GM19395 (cell line): ENCODE data around the gene PDCD5.
"Not testable (repeated sequence)": the region's sequence is repeated elsewhere in the genome, so short reads cannot be mapped to it uniquely, and the experiment has no call there.

Experiments used
- ATAC-seq: cut with Tn5 transposase; IDR thresholded peaks from one replicate; pipeline ENCODE4 v1.9.1; 2021; ENCODE audit warnings: mild to moderate bottlenecking, moderate library complexity; ENCODE audit not compliant: unreplicated experiment

PDCD5 gene

DNA sequence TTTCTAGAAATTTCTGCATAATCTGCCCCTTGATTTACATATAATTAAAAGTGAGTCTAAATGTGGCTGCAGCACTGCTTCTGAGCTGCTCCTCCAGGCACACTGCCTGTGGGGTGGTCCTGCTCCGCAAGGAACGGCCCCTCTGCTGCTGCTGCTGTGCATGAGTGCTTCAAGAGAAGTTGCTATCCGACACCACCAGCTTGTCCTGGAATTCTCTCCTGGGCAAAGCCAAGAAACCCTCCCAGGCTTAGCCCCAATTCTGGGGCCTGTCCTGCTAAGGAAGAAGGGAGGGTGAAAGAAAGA is 7.5 kb upstream of the PDCD5 start:
- ATAC-seq: no peak

DNA sequence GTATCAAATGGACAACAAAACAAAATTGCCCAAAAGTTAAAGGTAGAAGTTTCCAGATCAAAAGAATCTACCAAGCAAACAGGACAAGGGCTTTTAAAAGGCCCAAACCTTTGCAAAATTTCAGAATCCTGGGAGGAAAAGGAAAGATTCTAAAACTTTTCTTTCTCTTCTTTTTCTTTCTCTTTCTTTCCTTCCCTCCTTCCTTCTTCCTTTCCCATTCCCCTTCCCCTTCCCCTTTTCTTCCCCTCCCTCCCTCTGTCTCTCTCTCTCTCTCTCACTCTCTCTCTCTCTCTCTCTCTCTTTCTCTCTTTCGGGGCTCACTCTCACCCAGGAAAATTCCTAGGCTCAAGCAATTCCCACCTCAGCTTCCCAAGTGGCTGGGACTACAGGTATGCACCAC is 4.2 kb upstream of the PDCD5 start:
- ATAC-seq: no peak

DNA sequence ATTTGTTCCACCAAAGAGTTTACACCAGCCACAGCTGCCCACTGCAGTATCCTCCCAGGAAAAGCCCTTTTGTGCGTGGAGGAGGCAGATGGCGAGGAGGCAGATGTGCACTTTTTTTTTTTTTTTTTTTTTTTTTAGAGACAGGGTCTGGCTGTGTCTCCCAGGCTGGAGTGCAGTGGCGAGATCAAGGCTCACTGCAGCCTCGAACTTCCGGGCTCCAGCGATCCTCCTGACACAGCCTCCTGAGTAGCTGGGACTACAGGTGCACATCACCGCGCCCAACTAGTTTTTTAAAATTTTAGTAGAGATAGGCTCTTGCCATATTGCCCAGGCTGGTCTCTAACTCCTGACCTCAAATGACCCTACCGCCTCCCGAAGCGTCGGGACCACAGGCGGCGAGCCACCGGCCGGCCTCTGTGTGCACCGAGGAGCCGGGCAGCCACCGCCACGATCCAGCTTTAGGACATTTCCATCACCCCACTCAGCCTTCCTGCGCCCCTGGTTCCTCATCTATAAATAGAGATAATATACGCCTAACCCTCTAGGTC is 563 bp upstream of the PDCD5 start:
- ATAC-seq: peak; percentile 42

DNA sequence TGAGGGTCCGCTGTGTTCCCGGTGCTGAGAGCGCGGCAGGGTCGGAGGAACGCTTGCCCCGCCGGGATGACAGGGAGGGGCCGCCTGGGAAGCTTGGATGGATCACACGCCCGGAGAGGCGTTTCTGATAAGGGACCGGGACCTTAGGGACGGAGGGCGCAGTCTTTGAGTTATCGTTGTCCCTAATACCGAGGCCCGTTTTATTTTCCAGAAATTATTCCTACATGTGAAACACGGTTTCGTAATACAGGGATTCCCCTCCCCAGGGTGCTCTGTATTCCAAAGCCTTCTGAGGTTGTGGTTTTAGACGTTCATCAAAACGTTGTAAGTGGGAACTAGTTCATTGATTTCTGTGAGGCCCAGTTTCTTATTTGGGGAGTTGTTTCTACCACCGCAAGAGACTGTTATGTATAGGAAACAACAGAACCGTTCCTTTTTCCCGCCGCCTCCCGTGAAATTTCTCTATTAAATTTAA is 752 bp downstream of the PDCD5 start:
- ATAC-seq: peak; percentile 8

DNA sequence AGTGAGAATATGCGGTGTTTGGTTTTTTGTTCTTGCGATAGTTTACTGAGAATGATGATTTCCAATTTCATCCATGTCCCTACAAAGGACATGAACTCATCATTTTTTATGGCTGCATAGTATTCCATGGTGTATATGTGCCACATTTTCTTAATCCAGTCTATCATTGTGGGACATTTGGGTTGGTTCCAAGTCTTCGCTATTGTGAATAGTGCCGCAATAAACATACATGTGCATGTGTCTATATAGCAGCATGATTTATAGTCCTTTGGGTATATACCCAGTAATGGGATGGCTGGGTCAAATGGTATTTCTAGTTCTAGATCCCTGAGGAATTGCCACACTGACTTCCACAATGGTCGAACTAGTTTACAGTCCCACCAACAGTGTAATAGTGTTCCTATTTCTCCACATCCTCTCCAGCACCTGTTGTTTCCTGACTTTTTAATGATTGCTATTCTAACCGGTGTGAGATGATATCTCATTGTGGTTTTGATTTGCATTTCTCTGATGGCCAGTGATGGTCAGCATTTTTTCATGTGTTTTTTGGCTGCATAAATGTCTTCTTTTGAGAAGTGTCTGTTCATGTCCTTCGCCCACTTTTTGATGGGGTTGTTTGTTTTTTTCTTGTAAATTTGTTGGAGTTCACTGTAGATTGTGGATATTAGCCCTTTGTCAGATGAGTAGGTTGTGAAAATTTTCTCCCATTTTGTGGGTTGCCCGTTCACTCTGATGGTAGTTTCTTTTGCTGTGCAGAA is 6.9 kb downstream of the PDCD5 start:
- ATAC-seq: not testable (repeated sequence)

DNA sequence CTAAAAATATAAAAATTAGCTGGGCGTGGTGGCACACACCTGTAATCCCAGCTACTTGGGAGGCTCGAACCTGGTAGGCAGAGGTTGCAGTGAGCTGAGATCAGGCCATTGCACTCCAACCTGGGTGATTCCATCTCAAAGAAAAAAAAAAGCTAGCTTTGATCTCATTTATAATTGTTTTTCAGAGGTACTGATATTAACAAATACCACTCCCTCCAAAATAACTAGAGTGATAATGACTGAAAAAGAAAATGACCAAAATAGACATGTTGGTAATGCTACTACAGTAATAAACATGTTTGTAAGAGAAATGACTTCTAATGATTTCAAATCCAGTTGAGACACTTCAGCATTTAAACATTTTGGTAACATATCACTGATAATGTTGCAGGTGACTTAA is 13.0 kb downstream of the PDCD5 start:
- ATAC-seq: no peak

DNA sequence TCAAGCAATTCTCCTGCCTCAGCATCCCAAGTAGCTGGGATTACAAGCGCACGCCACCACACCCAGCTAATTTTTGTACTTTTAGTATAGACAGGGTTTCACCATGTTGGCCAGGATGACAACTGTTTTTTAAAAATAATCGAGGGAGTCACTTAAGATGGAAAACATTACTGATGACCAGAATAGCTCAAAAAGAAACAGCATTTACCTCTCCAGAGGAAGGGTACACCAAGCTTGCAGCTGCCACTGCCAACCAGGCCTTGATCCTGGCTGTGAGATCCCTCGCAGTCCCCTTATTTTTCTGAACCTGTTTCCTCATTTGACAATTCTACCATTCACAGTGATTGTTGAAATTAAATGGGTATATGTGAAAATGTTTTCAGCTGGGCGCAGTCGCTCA is 14.5 kb downstream of the PDCD5 start:
- ATAC-seq: no peak

DNA sequence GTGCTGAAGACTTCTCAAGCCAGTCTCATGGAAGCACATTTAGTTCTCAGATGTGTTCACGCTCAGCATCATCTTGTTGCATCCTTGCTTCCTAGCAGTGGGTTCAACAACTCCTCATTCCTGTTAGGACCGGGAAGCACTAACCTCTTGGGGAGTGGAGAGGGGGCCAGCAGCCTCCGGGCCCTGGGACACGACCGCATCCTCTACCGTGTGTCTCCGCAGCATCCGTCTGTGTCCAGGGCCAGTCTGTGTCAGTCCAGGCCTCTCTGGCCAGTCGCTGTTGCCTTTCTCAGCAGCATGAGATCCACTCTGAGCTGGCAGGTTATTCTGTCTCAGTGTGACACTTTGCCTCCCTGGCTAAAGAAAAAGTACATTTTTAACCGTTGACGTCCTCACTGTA is 17.0 kb downstream of the PDCD5 start:
- no peak for ATAC-seq

DNA sequence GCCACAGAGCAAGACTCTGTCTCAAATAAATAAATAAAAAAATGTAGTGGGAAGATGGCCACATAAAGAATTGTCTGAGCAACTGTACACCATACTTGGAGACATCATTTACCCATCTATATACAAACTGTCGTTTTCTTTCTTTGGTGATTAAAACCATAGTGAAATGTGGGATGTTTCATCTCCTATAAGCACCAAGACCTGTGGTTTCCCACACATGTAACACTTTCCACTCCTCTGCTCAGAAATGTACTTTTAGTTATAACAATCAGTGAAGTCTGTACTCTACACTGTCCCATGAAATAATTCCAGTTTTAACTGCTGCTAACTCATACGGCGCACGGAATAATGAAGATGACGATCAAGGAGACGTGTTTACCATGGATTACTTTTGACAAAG is 18.3 kb downstream of the PDCD5 start:
- no peak for ATAC-seq

DNA sequence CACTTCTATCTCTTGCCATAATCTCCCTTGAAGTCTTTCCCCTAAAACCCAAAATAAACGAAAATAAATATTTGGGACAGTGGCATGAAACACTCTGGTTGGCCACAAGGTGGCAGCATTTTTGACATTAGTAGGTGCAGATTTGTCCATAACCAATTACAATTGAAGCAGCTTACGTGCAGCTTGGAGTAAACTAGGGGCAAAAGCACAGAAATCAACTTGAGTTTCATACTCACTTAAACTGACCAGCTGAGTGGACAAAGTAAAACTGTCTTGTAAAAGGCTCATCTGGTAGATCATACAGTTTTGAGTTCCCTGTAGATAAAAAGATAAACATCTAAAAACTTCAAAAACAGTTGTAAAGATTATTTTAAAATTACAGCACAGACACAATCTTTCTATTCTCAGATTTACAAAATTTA is 18.8 kb downstream of the PDCD5 start:
- no peak for ATAC-seq

DNA sequence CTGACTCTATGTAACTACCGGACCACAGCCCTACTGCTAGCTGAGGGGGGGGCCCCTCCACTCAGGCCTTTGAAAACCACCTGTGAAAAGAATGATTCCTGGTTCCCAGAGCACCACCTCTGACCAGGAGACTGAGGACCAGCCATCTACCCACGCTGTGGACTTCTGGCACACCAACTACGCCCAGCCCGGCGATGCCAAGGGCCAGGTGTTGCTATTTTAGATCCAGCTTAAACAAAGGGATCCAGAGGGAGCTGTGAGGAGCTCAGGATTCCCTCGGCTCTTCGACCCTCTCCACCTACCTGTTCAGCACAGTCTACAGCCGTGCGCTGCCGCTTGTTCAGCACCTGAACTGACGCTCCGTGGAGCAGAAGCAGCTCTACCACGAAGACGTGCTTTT is 23.0 kb downstream of the PDCD5 start:
- ATAC-seq: no peak

DNA sequence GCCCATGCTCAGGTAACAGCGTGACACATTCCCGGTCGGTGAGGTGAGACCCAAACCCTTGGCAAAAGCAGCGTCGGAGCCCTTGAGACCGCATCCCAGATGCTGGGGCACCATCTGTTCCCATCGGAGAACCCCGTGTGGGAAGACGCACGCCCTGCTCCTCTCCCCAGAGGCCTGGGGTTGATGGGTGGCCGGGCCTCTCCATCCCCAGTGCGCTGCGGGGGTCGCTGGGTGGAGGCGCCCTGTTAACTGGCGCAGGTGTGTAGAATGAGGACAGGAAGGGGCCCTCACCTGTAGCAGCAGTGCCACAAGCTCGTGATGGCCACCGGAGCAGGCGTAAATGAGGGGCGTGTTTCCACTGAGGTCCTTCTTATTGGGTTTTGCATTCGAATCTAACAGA is 24.6 kb downstream of the PDCD5 start:
- no peak for ATAC-seq

DNA sequence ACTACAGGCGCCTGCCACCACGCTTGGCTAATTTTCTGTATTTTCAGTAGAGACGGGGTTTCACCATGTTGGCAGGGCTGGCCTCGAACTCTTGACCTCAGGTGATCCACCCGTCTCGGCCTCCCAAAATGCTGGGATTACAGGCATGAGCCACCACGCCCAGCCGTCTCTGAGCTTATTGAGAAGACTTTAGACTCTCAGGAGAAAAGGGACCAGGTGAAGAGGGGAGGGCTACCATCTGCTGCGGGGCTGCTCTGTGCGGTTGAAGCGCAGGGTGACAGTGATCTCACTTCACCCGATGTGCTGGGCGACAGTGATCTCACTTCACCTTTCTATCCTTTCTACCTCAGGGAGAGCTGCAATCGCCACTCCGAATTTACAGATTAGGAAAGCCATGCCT is 25.3 kb downstream of the PDCD5 start:
- no peak for ATAC-seq

DNA sequence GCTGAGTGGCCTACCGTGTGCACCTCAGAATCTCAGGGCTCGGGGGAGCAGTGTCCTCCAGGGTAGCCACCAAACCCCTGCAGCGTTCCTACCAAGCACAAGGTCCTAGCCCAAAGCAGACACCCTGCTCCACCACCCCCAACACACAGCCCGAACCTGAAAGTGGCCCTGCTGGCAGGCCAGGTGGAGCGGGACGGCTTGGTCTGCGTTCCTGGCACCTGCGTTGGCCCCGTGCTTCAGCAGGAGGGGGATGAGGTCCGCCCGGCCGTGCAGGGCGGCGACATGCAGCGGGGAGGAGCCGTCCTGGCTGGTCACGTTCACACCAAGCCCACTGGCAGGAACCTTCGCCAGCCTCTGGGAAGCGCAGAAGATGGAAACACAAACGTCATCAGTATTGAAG is 26.5 kb downstream of the PDCD5 start:
- ATAC-seq: no peak

DNA sequence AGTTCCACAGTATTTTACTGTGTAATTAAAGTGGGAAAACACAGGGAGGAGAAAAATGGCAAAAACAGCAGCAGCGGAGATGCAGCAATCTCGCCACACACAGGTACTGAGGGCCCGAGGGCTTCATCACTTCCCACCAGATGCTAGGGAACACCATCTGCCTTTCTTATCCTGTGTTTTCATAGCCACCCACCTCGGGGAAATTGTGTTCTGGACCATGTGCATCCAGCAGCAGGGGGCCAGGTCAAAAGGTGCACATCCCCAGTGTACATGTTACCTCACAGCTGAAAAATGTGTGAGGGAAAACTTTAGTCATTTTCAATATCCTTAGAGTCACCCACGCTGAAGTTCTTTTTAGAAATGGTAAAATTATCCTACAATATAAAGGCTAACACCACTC is 30.2 kb downstream of the PDCD5 start:
- no peak for ATAC-seq

DNA sequence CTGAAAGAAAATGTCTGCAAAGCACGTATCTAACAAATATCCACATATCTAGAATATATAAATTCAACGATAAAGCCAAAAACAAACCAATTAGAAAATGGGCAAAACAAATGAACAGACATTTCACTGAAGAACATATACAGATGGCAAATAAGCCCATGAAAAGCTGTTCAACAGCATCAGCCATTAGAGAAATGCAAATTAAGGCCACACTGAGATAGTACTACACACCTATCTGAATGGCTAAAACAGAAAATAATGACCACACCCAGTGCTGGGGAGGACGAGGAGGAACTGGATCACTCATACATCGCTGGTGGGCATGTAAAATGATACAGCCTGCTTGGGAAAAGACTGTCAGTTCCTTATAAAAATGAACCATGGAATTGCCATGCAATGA is 32.0 kb downstream of the PDCD5 start:
- no peak for ATAC-seq

DNA sequence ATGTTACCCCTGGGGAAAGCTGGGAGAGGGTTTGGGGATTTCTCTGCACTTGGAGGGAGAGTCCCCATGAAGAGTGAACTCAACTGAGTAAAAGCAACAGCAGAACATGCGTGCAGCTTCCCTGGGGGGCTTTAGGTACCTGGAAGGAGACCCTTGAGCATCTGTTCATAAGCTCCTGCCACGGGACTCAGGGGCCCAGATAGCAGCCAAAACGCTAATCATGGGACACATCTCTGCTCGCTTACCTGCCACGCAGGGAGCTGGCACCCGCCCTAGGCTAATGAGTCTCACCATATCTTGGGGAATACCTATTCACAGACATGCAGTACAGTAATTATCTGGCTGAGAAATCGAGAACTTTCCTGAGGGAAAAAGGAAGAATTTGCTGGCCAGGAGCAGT is 33.9 kb downstream of the PDCD5 start:
- no peak for ATAC-seq

DNA sequence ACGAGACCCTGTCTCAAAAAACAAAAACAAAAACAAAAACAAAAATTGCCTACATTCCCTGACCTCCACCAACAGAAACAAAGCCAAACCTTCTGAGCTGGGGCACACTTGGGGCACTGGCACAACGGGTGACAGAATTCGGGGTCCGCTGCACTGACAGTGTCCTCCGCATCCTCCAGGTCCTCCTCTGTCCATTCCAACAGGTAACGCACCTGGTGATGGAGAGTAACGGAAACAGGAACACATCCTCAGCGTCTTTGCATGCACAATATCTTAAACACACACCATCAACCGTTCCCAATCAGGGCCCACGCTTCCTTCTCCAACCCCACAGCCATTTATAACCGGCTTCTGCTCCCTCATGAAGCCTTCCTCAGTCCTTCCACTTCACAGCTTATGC is 34.6 kb downstream of the PDCD5 start:
- no peak for ATAC-seq

DNA sequence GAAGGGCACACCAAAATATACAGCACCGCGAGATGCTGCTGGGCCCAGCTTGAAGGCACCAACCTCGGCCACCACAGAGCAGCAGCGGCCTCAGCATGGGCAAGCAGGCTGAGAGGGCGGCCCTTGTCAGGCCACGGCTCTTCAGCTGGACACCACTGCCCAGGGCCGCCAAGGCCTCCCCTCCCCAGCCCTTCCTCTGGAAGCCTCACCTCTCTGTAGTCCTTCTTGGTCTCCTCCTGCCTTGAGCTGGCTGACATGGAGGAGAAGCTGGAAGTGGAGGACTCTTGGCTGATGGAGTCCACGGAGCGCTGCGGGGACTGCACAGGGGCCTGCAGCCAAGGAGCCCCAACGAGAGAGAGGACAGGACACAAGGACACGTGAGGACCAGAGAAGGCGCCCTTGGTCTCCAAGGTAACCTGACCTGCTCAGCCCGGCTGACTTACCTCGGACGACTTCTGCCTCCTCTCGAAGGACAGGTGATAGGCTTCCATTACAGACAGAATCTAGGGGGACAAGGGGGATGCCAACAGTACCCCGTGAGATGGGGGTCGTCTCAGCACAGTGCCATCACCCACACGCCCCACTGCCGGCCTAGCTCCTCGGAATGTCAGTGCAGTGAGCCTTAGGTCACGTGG is 38.2 kb downstream of the PDCD5 start:
- no peak for ATAC-seq

DNA sequence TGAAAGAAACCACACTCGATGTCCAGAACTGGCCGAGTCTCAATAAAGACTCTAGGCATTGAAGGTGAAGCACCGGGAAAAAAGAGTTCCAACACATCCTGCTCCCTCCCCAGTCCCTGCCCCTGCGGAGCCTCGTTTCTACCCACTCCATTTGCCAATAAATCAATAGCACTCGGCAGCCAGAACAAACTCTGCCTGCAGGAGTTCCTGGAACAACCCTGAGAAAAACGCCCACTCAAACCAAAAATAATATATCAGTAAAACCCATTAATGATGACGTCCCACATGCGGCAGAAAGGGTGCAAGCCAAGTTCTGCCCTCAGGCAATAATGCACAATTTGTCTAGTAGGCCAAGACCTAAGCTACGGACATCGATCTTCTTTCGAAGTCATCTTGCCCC is 41.0 kb downstream of the PDCD5 start:
- no peak for ATAC-seq

DNA sequence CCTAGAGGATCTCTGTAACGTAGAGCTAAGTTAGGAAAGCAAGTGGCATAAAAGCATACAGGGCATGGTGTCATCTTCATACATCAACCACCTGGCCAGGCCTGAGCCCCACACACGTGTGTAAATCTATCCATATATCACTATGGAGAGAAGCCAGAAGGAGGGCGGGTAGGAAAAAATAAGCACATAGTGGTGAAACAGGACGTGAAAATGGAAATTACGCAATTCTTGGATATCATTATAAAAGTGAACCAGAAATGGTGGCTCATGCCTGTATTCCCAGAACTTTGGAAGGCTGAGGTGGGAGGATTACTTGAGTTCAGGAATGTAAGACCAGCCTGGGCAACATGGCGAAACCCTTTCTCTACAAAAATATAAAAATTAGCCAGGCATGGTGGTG is 43.4 kb downstream of the PDCD5 start:
- ATAC-seq: no peak

DNA sequence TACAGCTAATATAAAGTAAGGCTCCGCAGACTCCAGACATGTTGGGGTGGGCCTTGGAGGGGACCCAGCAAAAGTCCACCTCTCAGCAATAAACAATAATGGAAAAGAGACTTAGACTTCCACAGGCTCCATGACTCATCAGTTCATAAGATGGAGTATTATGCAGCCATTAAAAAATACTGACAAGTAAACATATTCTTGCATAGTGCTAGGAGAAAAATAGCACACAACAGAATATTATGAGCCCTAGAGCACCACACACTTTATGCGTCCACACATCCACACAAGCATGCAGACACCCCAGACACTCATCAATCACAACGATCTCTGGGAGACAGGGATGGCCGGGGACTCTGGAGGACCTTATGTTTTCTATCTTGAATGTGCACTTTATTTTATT is 46.0 kb downstream of the PDCD5 start:
- no peak for ATAC-seq
